PC-3 (cell line): ENCODE results near the gene PARD6A.

ENCODE experiments used
- EZH2 ChIP-seq: fragments of 300-600 bp; sonication (generic); IDR thresholded peaks from one replicate; pipeline ENCODE4 v1.6.1; 2017; ENCODE audit warnings: antibody characterized with exemption, mild to moderate bottlenecking, low read length; ENCODE audit not compliant: unreplicated experiment
- TF ChIP-seq, protein P1 (sequence below): fragments of 300-600 bp; sonication (generic); conservative IDR thresholded peaks from 2 replicates; pipeline ENCODE4 v1.5.1; 2017; ENCODE audit warnings: antibody characterized with exemption, low read depth, mild to moderate bottlenecking, low read length

DNA sequence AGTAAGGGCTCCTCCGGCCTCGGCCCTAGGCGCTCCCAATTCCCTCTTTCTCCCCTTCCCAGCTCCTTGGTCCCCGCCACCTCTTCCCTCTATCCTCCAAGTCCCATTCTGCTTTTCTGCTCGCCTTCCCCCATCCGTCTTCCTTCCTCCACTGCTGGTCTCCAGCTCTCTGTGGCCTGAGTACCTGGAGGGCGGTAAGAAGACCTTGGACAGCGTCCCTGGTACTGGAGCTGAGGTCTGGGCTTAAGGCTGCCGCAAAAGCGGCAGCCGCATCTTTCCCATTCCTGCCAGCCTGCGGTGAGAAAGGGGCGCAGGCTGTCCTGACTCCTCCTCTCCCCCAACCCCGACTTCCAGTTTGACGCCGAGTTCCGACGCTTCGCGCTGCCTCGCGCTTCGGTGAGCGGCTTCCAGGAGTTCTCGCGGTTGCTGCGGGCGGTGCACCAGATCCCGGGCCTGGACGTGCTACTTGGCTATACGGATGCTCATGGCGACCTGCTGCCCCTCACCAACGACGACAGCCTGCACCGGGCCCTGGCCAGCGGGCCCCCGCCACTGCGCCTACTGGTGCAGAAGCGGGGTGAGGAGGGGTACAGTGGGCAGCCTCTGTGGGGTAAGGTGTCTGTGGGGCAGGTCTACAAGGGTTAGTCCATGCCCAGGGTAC lies 471 bp downstream of the PARD6A start:
- TF ChIP-seq, protein P1, sequence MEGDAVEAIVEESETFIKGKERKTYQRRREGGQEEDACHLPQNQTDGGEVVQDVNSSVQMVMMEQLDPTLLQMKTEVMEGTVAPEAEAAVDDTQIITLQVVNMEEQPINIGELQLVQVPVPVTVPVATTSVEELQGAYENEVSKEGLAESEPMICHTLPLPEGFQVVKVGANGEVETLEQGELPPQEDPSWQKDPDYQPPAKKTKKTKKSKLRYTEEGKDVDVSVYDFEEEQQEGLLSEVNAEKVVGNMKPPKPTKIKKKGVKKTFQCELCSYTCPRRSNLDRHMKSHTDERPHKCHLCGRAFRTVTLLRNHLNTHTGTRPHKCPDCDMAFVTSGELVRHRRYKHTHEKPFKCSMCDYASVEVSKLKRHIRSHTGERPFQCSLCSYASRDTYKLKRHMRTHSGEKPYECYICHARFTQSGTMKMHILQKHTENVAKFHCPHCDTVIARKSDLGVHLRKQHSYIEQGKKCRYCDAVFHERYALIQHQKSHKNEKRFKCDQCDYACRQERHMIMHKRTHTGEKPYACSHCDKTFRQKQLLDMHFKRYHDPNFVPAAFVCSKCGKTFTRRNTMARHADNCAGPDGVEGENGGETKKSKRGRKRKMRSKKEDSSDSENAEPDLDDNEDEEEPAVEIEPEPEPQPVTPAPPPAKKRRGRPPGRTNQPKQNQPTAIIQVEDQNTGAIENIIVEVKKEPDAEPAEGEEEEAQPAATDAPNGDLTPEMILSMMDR: no peak
- no peak for TF ChIP-seq EZH2
